HL-60 (cell line): ENCODE measurements around the gene HOXD4.

Experiments used
- DNase-seq, 2 experiments: peaks; one replicate each; pipeline ENCODE4 v3.0.0-alpha.2; 2010 to 2020; ENCODE audit warnings: low read depth in 1 of 2, low spot score in 1 of 2
- H3K27ac ChIP-seq: fragments of 250-450 bp; sonication (Bioruptor Pico); replicated peaks from 2 replicates; pipeline ENCODE4 v1.5.1; 2020; ENCODE audit warnings: mild to moderate bottlenecking, moderate library complexity
- H3K27me3 ChIP-seq: fragments of 250-450 bp; sonication (Bioruptor Pico); 2 replicates; pipeline ENCODE4 v1.5.1; 2021; ENCODE audit warnings: mild to moderate bottlenecking, moderate library complexity; ENCODE audit not compliant: insufficient read depth, poor library complexity, severe bottlenecking
- H3K4me3 ChIP-seq: replicated peaks from 2 replicates; pipeline ENCODE4 v1.5.1; 2011; ENCODE audit warnings: mild to moderate bottlenecking, control low read depth, low read length; ENCODE audit not compliant: insufficient read depth
- CTCF ChIP-seq: IDR thresholded peaks from one replicate; pipeline ENCODE4 v1.5.1; 2011; ENCODE audit warnings: low read length, control low read depth, inconsistent platforms; ENCODE audit not compliant: insufficient read depth
- GABPA ChIP-seq: IDR thresholded peaks from 2 replicates; pipeline ENCODE4 v1.6.1; 2012; ENCODE audit warnings: low read depth
- POLR2AphosphoS5 ChIP-seq: IDR thresholded peaks from 2 replicates; pipeline ENCODE4 v1.6.1; 2012; ENCODE audit warnings: low read depth
- REST ChIP-seq: IDR thresholded peaks from 2 replicates; pipeline ENCODE4 v1.6.1; 2012; ENCODE audit warnings: low read depth; ENCODE audit not compliant: insufficient replicate concordance
- SPI1 ChIP-seq: IDR thresholded peaks from 2 replicates; pipeline ENCODE4 v1.6.1; 2012; ENCODE audit warnings: low read depth, mild to moderate bottlenecking, borderline replicate concordance

Gene HOXD4

GRCh38 chr2:176132205-176133171, 18.9 kb upstream of the HOXD4 start:
- peaks cover 83% of the 10 kb centered on the region for H3K27me3 ChIP-seq

GRCh38 chr2:176133389-176133788, 18.0 kb upstream of the HOXD4 start:
- TF ChIP-seq REST (no peak), POLR2AphosphoS5 (no peak), SPI1 (no peak), CTCF (no peak), GABPA (no peak)
- Histone ChIP-seq H3K27ac (no peak overlapping the region), H3K27me3 (peaks cover 84% of the 10 kb centered on the region), H3K4me3 (no peak overlapping the region)
- no peak for DNase-seq

More at GRCh38 chr2:176132205-176133171, 18.9 kb upstream of the HOXD4 start:
- Histone ChIP-seq H3K4me3 (no peak overlapping the region), H3K27ac (no peak overlapping the region)
- no peak for DNase-seq
- TF ChIP-seq REST (no peak), SPI1 (no peak), POLR2AphosphoS5 (no peak), GABPA (no peak), CTCF (no peak)

- H3K27ac ChIP-seq: no peak overlapping the region
- TF ChIP-seq POLR2AphosphoS5 (no peak), REST (no peak), GABPA (no peak), SPI1 (no peak), CTCF (no peak)
- peaks cover 84% of the 10 kb centered on the region for H3K27me3 ChIP-seq
- H3K4me3 ChIP-seq: no peak overlapping the region
- no peak for DNase-seq
Observed at GRCh38 chr2:176134035-176134434, 17.3 kb upstream of the HOXD4 start.
